SK-N-SH (cell line): ENCODE results near the gene KANSL2. TPM values are rescaled to one million over a fixed set of nuclear protein-coding genes. Genes with fewer than 3 reads are reported as not detected.

Experiments
- CTCF ChIA-PET: fragments of 300-600, 350-600 bp; formaldehyde crosslinking; extraction: SDS; loops from one replicate; lab custom pipeline; 2021; lab: Yijun Ruan, JAX
- POLR2A ChIA-PET: fragments of 350-600 bp; sonication (Branson Sonifier 250); formaldehyde crosslinking; extraction: SDS; loops from one replicate; lab custom pipeline; 2020; ENCODE audit warnings: antibody characterized with exemption, inconsistent platforms; lab: Yijun Ruan, JAX
- DNase-seq: peaks from one replicate; pipeline ENCODE4 v3.0.0; 2012
- H2AFZ ChIP-seq: fragments of 200-600 bp; sonication (generic); 2 replicates; pipeline ENCODE4 v1.8.1; 2016; ENCODE audit warnings: antibody characterized with exemption, mild to moderate bottlenecking, low read depth
- H3F3A ChIP-seq: fragments of 200-600 bp; sonication (generic); replicated peaks from 2 replicates; pipeline ENCODE3; 2016; ENCODE audit warnings: antibody characterized with exemption, mild to moderate bottlenecking; ENCODE audit not compliant: insufficient read depth
- H3K27ac ChIP-seq, 2 experiments: fragments of 200-500 bp in 1 of 2; fragments of 200-600 bp in 1 of 2; sonication (Bioruptor generic) in 1 of 2; sonication (generic), shearing (Covaris generic) in 1 of 2; 2 replicates each; pipeline versions ENCODE4 v1.5.1 to v1.6.1; 2014 to 2016; ENCODE audit warnings: low read depth in 2 of 2, inconsistent platforms in 1 of 2, low read length in 1 of 2, mild to moderate bottlenecking in 1 of 2, mixed read lengths in 1 of 2
- H3K27me3 ChIP-seq: fragments of 200-600 bp; sonication (generic), shearing (Covaris generic); 2 replicates; pipeline ENCODE4 v1.6.1; 2016; ENCODE audit warnings: mixed run types; ENCODE audit not compliant: insufficient read depth
- H3K36me3 ChIP-seq, 2 experiments: fragments of 200-500 bp in 1 of 2; fragments of 200-600 bp in 1 of 2; sonication (Bioruptor generic) in 1 of 2; sonication (generic) in 1 of 2; replicated peaks in 1 of 2; 2 replicates each; pipeline versions ENCODE3 to v1.5.1; 2014 to 2016; ENCODE audit warnings: low read length in 1 of 2, mild to moderate bottlenecking in 1 of 2; ENCODE audit not compliant: insufficient read depth in 2 of 2, control insufficient read depth in 1 of 2
- H3K4me1 ChIP-seq, 2 experiments: fragments of 200-500 bp in 1 of 2; fragments of 200-600 bp in 1 of 2; sonication (Bioruptor generic) in 1 of 2; sonication (generic), shearing (Covaris generic) in 1 of 2; 2 replicates each; pipeline versions ENCODE4 v1.5.1 to v1.6.1; 2014 to 2016; ENCODE audit warnings: low read depth in 1 of 2, low read length in 1 of 2, mixed run types in 1 of 2; ENCODE audit not compliant: insufficient read depth in 2 of 2, control insufficient read depth in 1 of 2
- H3K4me2 ChIP-seq: fragments of 200-600 bp; sonication (generic), shearing (Covaris generic); 2 replicates; pipeline ENCODE4 v1.6.1; 2017; ENCODE audit warnings: mixed run types
- H3K4me3 ChIP-seq, 2 experiments: fragments of 200-500 bp in 1 of 2; fragments of 200-600 bp in 1 of 2; sonication (Bioruptor generic) in 1 of 2; sonication (generic), shearing (Covaris generic) in 1 of 2; 2 replicates each; pipeline versions ENCODE4 v1.5.1 to v1.8.1; 2014 to 2016; ENCODE audit warnings: low read depth in 2 of 2, inconsistent platforms in 1 of 2, low read length in 1 of 2, mild to moderate bottlenecking in 1 of 2, mixed read lengths in 1 of 2, moderate library complexity in 1 of 2
- H3K79me2 ChIP-seq: fragments of 200-600 bp; sonication (generic); 2 replicates; pipeline ENCODE4 v1.8.1; 2017; ENCODE audit warnings: mild to moderate bottlenecking; ENCODE audit not compliant: insufficient read depth
- H3K9ac ChIP-seq: fragments of 200-600 bp; sonication (generic); 2 replicates; pipeline ENCODE4 v1.6.1; 2017; ENCODE audit warnings: mixed run types
- H3K9me2 ChIP-seq: fragments of 200-600 bp; sonication (generic); 2 replicates; pipeline ENCODE4 v1.6.1; 2017; ENCODE audit warnings: mixed run types
- H3K9me3 ChIP-seq: fragments of 200-600 bp; sonication (generic); 2 replicates; pipeline ENCODE4 v1.6.1; 2017; ENCODE audit warnings: mixed run types, mild to moderate bottlenecking, moderate library complexity
- H4K20me1 ChIP-seq: fragments of 200-600 bp; sonication (generic); 2 replicates; pipeline ENCODE4 v1.6.1; 2017; ENCODE audit warnings: mild to moderate bottlenecking, mixed run types; ENCODE audit not compliant: insufficient read depth
- CHD2 ChIP-seq: fragments of 150-350 bp; IDR thresholded peaks from 2 replicates; pipeline ENCODE4 v1.6.1; 2018; ENCODE audit warnings: low read length; ENCODE audit not compliant: partially characterized antibody
- EZH2phosphoT487 ChIP-seq: fragments of 200-600 bp; sonication (generic); IDR thresholded peaks from 2 replicates; pipeline ENCODE4 v1.6.1; 2017; ENCODE audit warnings: low read depth, mixed run types, mild to moderate bottlenecking, antibody characterized with exemption, moderate library complexity, borderline replicate concordance
- FOXJ3 ChIP-seq: sonication (generic); formaldehyde crosslinking; IDR thresholded peaks from 2 replicates; pipeline ENCODE4 v1.5.1; 2020; ENCODE audit warnings: mild to moderate bottlenecking, missing genetic modification reagents
- FOXM1 ChIP-seq: IDR thresholded peaks from 2 replicates; pipeline ENCODE4 v1.4.0; 2012; ENCODE audit warnings: low read depth, mild to moderate bottlenecking
- GABPA ChIP-seq: IDR thresholded peaks from 2 replicates; pipeline ENCODE4 v1.4.0; 2012; ENCODE audit warnings: low read depth, mild to moderate bottlenecking
- JUND ChIP-seq: IDR thresholded peaks from 2 replicates; pipeline ENCODE4 v1.4.0; 2012
- MEF2A ChIP-seq: IDR thresholded peaks from 2 replicates; pipeline ENCODE4 v1.4.0; 2012; ENCODE audit warnings: low read depth, borderline replicate concordance
- NFIC ChIP-seq: IDR thresholded peaks from 2 replicates; pipeline ENCODE4 v1.4.0; 2012; ENCODE audit warnings: borderline replicate concordance
- POLR2AphosphoS5 ChIP-seq: IDR thresholded peaks from 2 replicates; pipeline ENCODE4 v1.6.1; 2012; ENCODE audit warnings: low read depth, low read length
- RAD21 ChIP-seq: IDR thresholded peaks from 2 replicates; pipeline ENCODE4 v1.6.1; 2012; ENCODE audit warnings: mild to moderate bottlenecking, low read length
- RFX5 ChIP-seq: IDR thresholded peaks from 2 replicates; pipeline ENCODE4 v1.6.1; 2012; ENCODE audit warnings: mild to moderate bottlenecking, improper control_type of control experiment, low read length
- TEAD4 ChIP-seq: IDR thresholded peaks from 2 replicates; pipeline ENCODE4 v1.4.0; 2012; ENCODE audit warnings: mild to moderate bottlenecking, borderline replicate concordance; ENCODE audit not compliant: insufficient read depth
- WGBS: methylation state at CpG from one replicate; pipeline ENCODE4 v1.1.6; 2017; ENCODE audit warnings: low lambda C conversion rate; 5-methylcytosine and 5-hydroxymethylcytosine counted together
- polyA plus RNA-seq, 3 experiments: library from polyadenylated mRNA; depleted of rRNA; stranded (reverse); fragments of >200 nt; gene quantifications; 2 replicates each; pipeline ENCODE4 v1.2.3, GENCODE V29; 2012
- TF ChIP-seq, protein P1 (sequence below): fragments of 150-350 bp; IDR thresholded peaks from 2 replicates; pipeline ENCODE4 v1.6.1; 2017; ENCODE audit warnings: antibody characterized with exemption, low read length, low read depth, borderline replicate concordance
- TF ChIP-seq, protein P2 (sequence below): IDR thresholded peaks from 2 replicates; pipeline ENCODE4 v1.6.1; 2012; ENCODE audit warnings: mild to moderate bottlenecking, low read depth, low read length, moderate library complexity
- TF ChIP-seq, protein P3 (sequence below): fragments of 150-350 bp; IDR thresholded peaks from 2 replicates; pipeline ENCODE4 v1.6.1; 2016; ENCODE audit warnings: mild to moderate bottlenecking, low read depth, low read length
- TF ChIP-seq, protein P4 (sequence below): IDR thresholded peaks from 2 replicates; pipeline ENCODE4 v1.4.0; 2012; ENCODE audit warnings: low read depth, borderline replicate concordance
- TF ChIP-seq, protein P5 (sequence below): IDR thresholded peaks from 2 replicates; pipeline ENCODE4 v1.4.0; 2012; ENCODE audit warnings: low read depth

Gene KANSL2
- polyA plus RNA-seq, 1 of the 3 experiments (the other 2 are of a cell fraction) = 32.8 TPM

DNA sequence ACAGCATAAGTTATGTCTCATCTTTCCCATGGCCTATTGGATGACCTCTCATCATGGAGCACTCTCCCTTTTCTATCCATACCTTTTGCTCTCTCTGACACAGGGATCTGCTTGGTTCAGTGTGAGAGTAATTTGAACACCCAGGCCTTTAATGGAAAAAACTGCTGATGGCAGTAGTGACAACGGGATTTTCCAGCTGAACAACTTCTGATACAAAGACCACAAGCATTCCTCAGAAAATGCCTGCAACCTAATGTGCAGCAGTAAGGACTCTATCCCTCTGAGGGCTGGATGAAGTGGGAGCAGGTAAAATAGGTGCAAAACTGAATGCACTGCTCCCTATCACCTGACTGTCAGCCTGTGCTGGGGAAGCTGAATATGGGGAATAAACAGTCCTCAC, 51.0 kb downstream of the KANSL2 start:
- TF ChIP-seq POLR2AphosphoS5 (no peak), CHD2 (no peak), NFIC (no peak), RAD21 (no peak), TEAD4 (no peak), RFX5 (no peak), JUND (no peak), FOXJ3 (CRISPR knock-in tag) (no peak), FOXM1 (no peak), MEF2A (no peak), GABPA (no peak), EZH2phosphoT487 (no peak)
- TF ChIP-seq, protein P1, sequence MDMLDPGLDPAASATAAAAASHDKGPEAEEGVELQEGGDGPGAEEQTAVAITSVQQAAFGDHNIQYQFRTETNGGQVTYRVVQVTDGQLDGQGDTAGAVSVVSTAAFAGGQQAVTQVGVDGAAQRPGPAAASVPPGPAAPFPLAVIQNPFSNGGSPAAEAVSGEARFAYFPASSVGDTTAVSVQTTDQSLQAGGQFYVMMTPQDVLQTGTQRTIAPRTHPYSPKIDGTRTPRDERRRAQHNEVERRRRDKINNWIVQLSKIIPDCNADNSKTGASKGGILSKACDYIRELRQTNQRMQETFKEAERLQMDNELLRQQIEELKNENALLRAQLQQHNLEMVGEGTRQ = no peak
- TF ChIP-seq, protein P2, sequence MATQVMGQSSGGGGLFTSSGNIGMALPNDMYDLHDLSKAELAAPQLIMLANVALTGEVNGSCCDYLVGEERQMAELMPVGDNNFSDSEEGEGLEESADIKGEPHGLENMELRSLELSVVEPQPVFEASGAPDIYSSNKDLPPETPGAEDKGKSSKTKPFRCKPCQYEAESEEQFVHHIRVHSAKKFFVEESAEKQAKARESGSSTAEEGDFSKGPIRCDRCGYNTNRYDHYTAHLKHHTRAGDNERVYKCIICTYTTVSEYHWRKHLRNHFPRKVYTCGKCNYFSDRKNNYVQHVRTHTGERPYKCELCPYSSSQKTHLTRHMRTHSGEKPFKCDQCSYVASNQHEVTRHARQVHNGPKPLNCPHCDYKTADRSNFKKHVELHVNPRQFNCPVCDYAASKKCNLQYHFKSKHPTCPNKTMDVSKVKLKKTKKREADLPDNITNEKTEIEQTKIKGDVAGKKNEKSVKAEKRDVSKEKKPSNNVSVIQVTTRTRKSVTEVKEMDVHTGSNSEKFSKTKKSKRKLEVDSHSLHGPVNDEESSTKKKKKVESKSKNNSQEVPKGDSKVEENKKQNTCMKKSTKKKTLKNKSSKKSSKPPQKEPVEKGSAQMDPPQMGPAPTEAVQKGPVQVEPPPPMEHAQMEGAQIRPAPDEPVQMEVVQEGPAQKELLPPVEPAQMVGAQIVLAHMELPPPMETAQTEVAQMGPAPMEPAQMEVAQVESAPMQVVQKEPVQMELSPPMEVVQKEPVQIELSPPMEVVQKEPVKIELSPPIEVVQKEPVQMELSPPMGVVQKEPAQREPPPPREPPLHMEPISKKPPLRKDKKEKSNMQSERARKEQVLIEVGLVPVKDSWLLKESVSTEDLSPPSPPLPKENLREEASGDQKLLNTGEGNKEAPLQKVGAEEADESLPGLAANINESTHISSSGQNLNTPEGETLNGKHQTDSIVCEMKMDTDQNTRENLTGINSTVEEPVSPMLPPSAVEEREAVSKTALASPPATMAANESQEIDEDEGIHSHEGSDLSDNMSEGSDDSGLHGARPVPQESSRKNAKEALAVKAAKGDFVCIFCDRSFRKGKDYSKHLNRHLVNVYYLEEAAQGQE = no peak
- TF ChIP-seq, protein P3, sequence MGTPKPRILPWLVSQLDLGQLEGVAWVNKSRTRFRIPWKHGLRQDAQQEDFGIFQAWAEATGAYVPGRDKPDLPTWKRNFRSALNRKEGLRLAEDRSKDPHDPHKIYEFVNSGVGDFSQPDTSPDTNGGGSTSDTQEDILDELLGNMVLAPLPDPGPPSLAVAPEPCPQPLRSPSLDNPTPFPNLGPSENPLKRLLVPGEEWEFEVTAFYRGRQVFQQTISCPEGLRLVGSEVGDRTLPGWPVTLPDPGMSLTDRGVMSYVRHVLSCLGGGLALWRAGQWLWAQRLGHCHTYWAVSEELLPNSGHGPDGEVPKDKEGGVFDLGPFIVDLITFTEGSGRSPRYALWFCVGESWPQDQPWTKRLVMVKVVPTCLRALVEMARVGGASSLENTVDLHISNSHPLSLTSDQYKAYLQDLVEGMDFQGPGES = no peak
- TF ChIP-seq, protein P4, sequence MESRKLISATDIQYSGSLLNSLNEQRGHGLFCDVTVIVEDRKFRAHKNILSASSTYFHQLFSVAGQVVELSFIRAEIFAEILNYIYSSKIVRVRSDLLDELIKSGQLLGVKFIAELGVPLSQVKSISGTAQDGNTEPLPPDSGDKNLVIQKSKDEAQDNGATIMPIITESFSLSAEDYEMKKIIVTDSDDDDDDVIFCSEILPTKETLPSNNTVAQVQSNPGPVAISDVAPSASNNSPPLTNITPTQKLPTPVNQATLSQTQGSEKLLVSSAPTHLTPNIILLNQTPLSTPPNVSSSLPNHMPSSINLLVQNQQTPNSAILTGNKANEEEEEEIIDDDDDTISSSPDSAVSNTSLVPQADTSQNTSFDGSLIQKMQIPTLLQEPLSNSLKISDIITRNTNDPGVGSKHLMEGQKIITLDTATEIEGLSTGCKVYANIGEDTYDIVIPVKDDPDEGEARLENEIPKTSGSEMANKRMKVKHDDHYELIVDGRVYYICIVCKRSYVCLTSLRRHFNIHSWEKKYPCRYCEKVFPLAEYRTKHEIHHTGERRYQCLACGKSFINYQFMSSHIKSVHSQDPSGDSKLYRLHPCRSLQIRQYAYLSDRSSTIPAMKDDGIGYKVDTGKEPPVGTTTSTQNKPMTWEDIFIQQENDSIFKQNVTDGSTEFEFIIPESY = no peak
- TF ChIP-seq, protein P5, sequence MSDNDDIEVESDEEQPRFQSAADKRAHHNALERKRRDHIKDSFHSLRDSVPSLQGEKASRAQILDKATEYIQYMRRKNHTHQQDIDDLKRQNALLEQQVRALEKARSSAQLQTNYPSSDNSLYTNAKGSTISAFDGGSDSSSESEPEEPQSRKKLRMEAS = no peak
- TF ChIP-seq, all 33 proteins: peak for 0

More for the DNA sequence above, 51.0 kb downstream of the KANSL2 start:
- WGBS = 0% methylated on average over 1 of the region's 1 CpG
- H3K79me2 ChIP-seq = no peaks in the 10 kb centered on the region
- H3F3A ChIP-seq = no peaks in the 10 kb centered on the region
- POLR2A ChIA-PET = no interaction called here
- DNase-seq = no peak
- H3K27ac ChIP-seq = no peak overlapping the region
- H3K4me2 ChIP-seq = no peak overlapping the region
- CTCF ChIA-PET = interaction anchor here (1.2 kb wide), 1 partner anchor 12 kb away, joined by 5 read pairs; no protein-coding TSS in a partner anchor
- no peaks in the 10 kb centered on the region for H3K4me1 ChIP-seq
- no peaks in the 10 kb centered on the region for H3K9me3 ChIP-seq
- H3K9me2 ChIP-seq = no peaks in the 10 kb centered on the region
- no peak overlapping the region for H3K9ac ChIP-seq
- no peaks in the 10 kb centered on the region for H3K27me3 ChIP-seq
- no peak overlapping the region for H2AFZ ChIP-seq
- H3K36me3 ChIP-seq = no peaks in the 10 kb centered on the region
- no peaks in the 10 kb centered on the region for H4K20me1 ChIP-seq
- H3K4me3 ChIP-seq = no peak overlapping the region
